ENCODE measurements around the gene SNN. TPM values are rescaled to one million over a fixed set of nuclear protein-coding genes. Genes with fewer than 3 reads are reported as not detected.
A peak's percentile ranks its signal among the peaks of the same experiment; 100 is the strongest.

The SNN gene
- total RNA-seq, 1 experiment from 2014 or later: 26.0 TPM

DNA sequence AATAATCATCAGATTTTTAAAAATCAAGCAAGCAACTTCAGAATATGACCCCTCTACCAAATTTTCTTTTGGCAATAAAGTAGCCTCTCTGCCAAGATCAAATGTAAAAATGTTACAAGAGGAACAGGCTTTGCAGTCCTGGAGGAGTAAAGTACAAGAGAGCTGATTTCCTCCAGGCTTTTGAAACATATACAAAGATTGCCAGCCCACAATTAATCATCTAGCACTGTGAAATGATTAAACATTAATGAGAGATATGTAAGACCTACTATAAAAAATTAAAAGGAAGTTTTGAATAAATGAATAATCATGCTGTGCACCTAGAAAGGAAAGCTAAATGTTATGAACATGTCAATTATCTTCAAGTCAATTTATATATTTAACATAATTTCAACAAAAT lies 48.1 kb downstream of the SNN start:
- Mint-ChIP-seq H3K4me3 (ENCODE audit: low read depth, unreplicated experiment) (peak overlapping the region; percentile 5), H3K4me1 (ENCODE audit: low read depth, unreplicated experiment) (peaks cover 38% of the 10 kb centered on the region), H3K9me3 (ENCODE audit: low read depth, unreplicated experiment) (no peaks in the 10 kb centered on the region), H3K36me3 (ENCODE audit: insufficient read depth, unreplicated experiment) (peaks cover 62% of the 10 kb centered on the region), H3K27ac (ENCODE audit: unreplicated experiment) (peak overlapping the region; percentile 28), H3K27me3 (ENCODE audit: unreplicated experiment) (no peaks in the 10 kb centered on the region)
- no peak for DNase-seq
- no TSS peak for BruUV-seq (replicated peaks)
- TF ChIP-seq, protein P1, sequence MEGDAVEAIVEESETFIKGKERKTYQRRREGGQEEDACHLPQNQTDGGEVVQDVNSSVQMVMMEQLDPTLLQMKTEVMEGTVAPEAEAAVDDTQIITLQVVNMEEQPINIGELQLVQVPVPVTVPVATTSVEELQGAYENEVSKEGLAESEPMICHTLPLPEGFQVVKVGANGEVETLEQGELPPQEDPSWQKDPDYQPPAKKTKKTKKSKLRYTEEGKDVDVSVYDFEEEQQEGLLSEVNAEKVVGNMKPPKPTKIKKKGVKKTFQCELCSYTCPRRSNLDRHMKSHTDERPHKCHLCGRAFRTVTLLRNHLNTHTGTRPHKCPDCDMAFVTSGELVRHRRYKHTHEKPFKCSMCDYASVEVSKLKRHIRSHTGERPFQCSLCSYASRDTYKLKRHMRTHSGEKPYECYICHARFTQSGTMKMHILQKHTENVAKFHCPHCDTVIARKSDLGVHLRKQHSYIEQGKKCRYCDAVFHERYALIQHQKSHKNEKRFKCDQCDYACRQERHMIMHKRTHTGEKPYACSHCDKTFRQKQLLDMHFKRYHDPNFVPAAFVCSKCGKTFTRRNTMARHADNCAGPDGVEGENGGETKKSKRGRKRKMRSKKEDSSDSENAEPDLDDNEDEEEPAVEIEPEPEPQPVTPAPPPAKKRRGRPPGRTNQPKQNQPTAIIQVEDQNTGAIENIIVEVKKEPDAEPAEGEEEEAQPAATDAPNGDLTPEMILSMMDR (IDR thresholded peaks at IDR 0.05; ENCODE audit: unreplicated experiment): no peak
- intact Hi-C loops (cut with micrococcal nuclease; ENCODE audit: unreplicated experiment): loop anchor here (5.0 kb wide), 1 partner anchor 184 kb away; no protein-coding TSS in a partner anchor
- CTCF ChIA-PET: interaction anchor here (0.7 to 1.9 kb wide), 5 partner anchors 10 to 320 kb away, joined by 3 to 8 read pairs (median 5); no protein-coding TSS in a partner anchor

DNA sequence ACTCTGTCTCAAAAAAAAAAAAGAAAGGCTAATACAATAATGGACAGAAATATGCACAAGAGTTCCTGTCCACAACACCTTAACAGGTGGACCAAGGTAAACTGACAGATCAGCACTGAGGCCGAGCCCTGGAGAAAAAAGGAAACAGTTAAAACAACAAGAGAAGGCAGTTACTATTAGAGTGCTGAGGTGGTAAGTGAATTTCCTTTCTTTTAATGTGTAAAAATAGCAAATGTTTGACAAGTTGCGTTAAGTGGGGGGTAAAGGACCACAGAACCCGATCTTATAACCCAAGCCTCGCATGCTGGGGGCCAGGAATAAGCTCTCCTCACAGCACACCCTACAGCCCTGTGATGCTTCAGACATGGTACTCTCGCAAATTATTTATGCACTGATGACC lies 49.6 kb downstream of the SNN start:
- BruUV-seq (replicated peaks): no TSS peak
- H3K27me3 Mint-ChIP-seq (ENCODE audit: unreplicated experiment): no peaks in the 10 kb centered on the region
- CTCF ChIA-PET: interaction anchor here (0.6 to 0.7 kb wide), 4 partner anchors 10 to 316 kb away, joined by 3 to 7 read pairs (median 4); no protein-coding TSS in a partner anchor
- TF ChIP-seq, protein P1 (IDR thresholded peaks at IDR 0.05; ENCODE audit: unreplicated experiment): no peak
- DNase-seq: no peak
- H3K4me3 Mint-ChIP-seq (ENCODE audit: low read depth, unreplicated experiment): no peak overlapping the region
- peaks cover 52% of the 10 kb centered on the region for H3K36me3 Mint-ChIP-seq (ENCODE audit: insufficient read depth, unreplicated experiment)
- peak overlapping the region; percentile 47 for H3K27ac Mint-ChIP-seq (ENCODE audit: unreplicated experiment)
- peaks cover 49% of the 10 kb centered on the region for H3K4me1 Mint-ChIP-seq (ENCODE audit: low read depth, unreplicated experiment)
- intact Hi-C loops (cut with micrococcal nuclease; ENCODE audit: unreplicated experiment): loop anchor here (5.0 kb wide), 1 partner anchor 186 kb away; no protein-coding TSS in a partner anchor
- no peaks in the 10 kb centered on the region for H3K9me3 Mint-ChIP-seq (ENCODE audit: low read depth, unreplicated experiment)

DNA sequence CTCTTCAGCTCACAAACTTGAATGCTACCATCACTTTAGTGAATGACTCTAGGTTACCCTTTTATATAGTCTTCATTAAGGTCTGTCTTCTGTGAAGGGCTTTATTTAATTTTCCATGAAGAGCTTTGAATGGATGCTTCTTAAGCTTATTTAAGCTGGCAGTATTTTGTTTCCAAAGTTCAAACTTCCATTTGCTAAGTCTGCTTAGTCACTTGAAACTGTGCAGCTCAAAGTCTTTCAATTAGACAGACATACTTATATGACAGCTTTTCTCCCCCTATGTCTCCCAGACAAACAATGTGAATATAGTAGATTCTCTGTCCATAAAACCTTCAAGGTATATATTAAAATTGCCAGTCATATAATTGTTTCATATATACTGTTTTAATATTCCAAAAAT lies 50.9 kb downstream of the SNN start:
- no peak overlapping the region for H3K4me3 Mint-ChIP-seq (ENCODE audit: low read depth, unreplicated experiment)
- H3K27ac Mint-ChIP-seq (ENCODE audit: unreplicated experiment): no peak overlapping the region
- no peaks in the 10 kb centered on the region for H3K27me3 Mint-ChIP-seq (ENCODE audit: unreplicated experiment)
- no peaks in the 10 kb centered on the region for H3K9me3 Mint-ChIP-seq (ENCODE audit: low read depth, unreplicated experiment)
- BruUV-seq (replicated peaks): TSS peak; percentile 19
- peaks cover 55% of the 10 kb centered on the region for H3K36me3 Mint-ChIP-seq (ENCODE audit: insufficient read depth, unreplicated experiment)
- no peak for DNase-seq
- intact Hi-C loops (cut with micrococcal nuclease; ENCODE audit: unreplicated experiment): loop anchor here (5.0 kb wide), 1 partner anchor 187 kb away; no protein-coding TSS in a partner anchor
- H3K4me1 Mint-ChIP-seq (ENCODE audit: low read depth, unreplicated experiment): peaks cover 49% of the 10 kb centered on the region
- TF ChIP-seq, protein P1 (IDR thresholded peaks at IDR 0.05; ENCODE audit: unreplicated experiment): no peak
- CTCF ChIA-PET: interaction anchor here (0.8 kb wide), 1 partner anchor 44 kb away, joined by 3 read pairs; no protein-coding TSS in a partner anchor

DNA sequence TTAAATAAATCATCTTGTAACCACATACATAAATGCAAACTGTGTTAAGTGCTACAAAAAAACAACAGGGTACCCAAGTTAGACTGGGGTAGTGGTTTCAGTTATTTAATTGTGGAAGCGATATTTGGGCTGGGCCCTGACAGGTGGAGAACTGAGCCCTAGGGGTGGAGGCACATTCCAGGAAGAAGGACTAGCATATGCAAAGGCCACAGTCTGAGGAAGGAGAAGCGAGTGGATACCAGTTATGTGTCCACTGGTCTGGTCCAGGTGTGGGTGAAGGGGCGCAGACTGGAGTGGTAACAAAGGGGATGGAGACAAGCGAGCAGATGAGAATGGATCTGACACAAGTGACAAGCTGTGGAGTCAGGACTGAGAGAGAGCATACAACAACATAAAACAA lies 51.5 kb downstream of the SNN start:
- TF ChIP-seq, protein P1 (IDR thresholded peaks at IDR 0.05; ENCODE audit: unreplicated experiment): no peak
- Mint-ChIP-seq H3K27ac (ENCODE audit: unreplicated experiment) (peak overlapping the region; percentile 35), H3K9me3 (ENCODE audit: low read depth, unreplicated experiment) (no peaks in the 10 kb centered on the region), H3K4me1 (ENCODE audit: low read depth, unreplicated experiment) (peaks cover 49% of the 10 kb centered on the region), H3K4me3 (ENCODE audit: low read depth, unreplicated experiment) (no peak overlapping the region), H3K27me3 (ENCODE audit: unreplicated experiment) (no peaks in the 10 kb centered on the region), H3K36me3 (ENCODE audit: insufficient read depth, unreplicated experiment) (peaks cover 55% of the 10 kb centered on the region)
- intact Hi-C loops (cut with micrococcal nuclease; ENCODE audit: unreplicated experiment): loop anchor here (5.0 kb wide), 1 partner anchor 187 kb away; no protein-coding TSS in a partner anchor
- CTCF ChIA-PET: interaction anchor here (0.8 kb wide), 1 partner anchor 44 kb away, joined by 3 read pairs; no protein-coding TSS in a partner anchor
- no TSS peak for BruUV-seq (replicated peaks)
- DNase-seq: no peak

Data from Calu3 (cell line).